ENCODE results near the gene BRD3. TPM values are rescaled to one million over a fixed set of nuclear protein-coding genes. Genes with fewer than 3 reads are reported as not detected.
A peak's percentile ranks its signal among the peaks of the same experiment; 100 is the strongest.

BRD3 gene
- total RNA-seq, 2 experiments from 2014 or later = 3.1 to 16.3 TPM

- Histone ChIP-seq H3K27ac (ENCODE audit: low read depth, low read length, poor library complexity, severe bottlenecking) (no peak overlapping the region), H3K79me2 (ENCODE audit: insufficient read depth, low read depth, low read length) (no peaks in the 10 kb centered on the region), H3K9me3 (ENCODE audit: low read length) (no peaks in the 10 kb centered on the region), H3K9me2 (ENCODE audit: insufficient read depth, low read length) (no peaks in the 10 kb centered on the region), H3K36me3 (ENCODE audit: insufficient read depth, low read length) (no peaks in the 10 kb centered on the region), H2AFZ (ENCODE audit: low read length) (no peak overlapping the region), H3K4me2 (ENCODE audit: low read length) (peak overlapping the region; percentile 33), H3K4me3 (ENCODE audit: low read depth, low read length, poor library complexity, severe bottlenecking) (no peak overlapping the region), H4K20me1 (ENCODE audit: insufficient read depth, low read length) (peaks cover 19% of the 10 kb centered on the region), H3K4me1 (ENCODE audit: insufficient read depth, low read length, poor library complexity, severe bottlenecking) (peaks cover 14% of the 10 kb centered on the region)
- CTCF ChIA-PET (ENCODE audit: unreplicated experiment) = interaction anchor here (0.6 kb wide), 1 partner anchor 76 kb away, joined by 4 read pairs; the partner anchor contains the start of gene WDR5
- BruUV-seq (replicated peaks) = no TSS peak
- POLR2A ChIA-PET = interaction anchor here (0.6 kb wide), 1 partner anchor 32 kb away, joined by 6 read pairs; no protein-coding TSS in a partner anchor
- intact Hi-C loops (cut with micrococcal nuclease; ENCODE audit: unreplicated experiment) = no loop called here
- TF ChIP-seq, protein P1, sequence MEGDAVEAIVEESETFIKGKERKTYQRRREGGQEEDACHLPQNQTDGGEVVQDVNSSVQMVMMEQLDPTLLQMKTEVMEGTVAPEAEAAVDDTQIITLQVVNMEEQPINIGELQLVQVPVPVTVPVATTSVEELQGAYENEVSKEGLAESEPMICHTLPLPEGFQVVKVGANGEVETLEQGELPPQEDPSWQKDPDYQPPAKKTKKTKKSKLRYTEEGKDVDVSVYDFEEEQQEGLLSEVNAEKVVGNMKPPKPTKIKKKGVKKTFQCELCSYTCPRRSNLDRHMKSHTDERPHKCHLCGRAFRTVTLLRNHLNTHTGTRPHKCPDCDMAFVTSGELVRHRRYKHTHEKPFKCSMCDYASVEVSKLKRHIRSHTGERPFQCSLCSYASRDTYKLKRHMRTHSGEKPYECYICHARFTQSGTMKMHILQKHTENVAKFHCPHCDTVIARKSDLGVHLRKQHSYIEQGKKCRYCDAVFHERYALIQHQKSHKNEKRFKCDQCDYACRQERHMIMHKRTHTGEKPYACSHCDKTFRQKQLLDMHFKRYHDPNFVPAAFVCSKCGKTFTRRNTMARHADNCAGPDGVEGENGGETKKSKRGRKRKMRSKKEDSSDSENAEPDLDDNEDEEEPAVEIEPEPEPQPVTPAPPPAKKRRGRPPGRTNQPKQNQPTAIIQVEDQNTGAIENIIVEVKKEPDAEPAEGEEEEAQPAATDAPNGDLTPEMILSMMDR (conservative IDR thresholded peaks at IDR 0.05; ENCODE audit: low read length) = peak; percentile 51
- TF ChIP-seq EZH2phosphoT487 (IDR thresholded peaks at IDR 0.05; ENCODE audit: borderline replicate concordance, low read depth, low read length) = no peak
- DNase-seq (ENCODE audit: low spot score) = peak; percentile 76
Observed at GRCh38 chr9:134059661-134060395, 8.0 kb downstream of the BRD3 start.

DNA sequence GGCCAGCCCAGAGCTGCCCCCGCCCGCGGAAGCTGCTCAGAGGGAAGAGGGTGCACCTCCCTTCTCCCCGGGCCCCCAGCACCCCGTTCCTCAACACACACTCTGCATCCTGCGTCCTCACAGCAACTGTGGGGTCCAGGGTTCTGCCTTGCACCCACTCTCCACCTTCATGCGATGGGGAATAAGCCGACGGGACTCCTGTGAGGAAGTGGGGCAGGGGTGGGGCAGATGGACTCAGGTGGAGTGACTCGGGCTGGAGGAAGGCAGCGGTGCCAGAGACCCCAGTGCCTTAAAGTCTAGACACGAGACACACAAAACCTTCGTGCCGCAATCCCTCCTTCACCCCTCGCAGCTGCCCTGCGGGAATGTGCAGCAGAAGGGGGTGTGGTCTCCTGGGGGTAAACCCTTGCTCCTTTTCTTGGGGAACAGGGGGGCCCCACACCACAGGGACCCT, 8.6 kb downstream of the BRD3 start:
- CTCF ChIA-PET (ENCODE audit: unreplicated experiment) = no interaction called here

More for the DNA sequence above, 8.6 kb downstream of the BRD3 start:
- H3K4me3 ChIP-seq (ENCODE audit: low read depth, low read length, poor library complexity, severe bottlenecking) = no peak overlapping the region
- TF ChIP-seq, protein P1 (conservative IDR thresholded peaks at IDR 0.05; ENCODE audit: low read length) = no peak
- TF ChIP-seq EZH2phosphoT487 (IDR thresholded peaks at IDR 0.05; ENCODE audit: borderline replicate concordance, low read depth, low read length) = no peak
- no peaks in the 10 kb centered on the region for H3K9me3 ChIP-seq (ENCODE audit: low read length)
- H3K79me2 ChIP-seq (ENCODE audit: insufficient read depth, low read depth, low read length) = no peaks in the 10 kb centered on the region
- H3K27ac ChIP-seq (ENCODE audit: low read depth, low read length, poor library complexity, severe bottlenecking) = no peak overlapping the region
- no peaks in the 10 kb centered on the region for H3K36me3 ChIP-seq (ENCODE audit: insufficient read depth, low read length)
- intact Hi-C loops (cut with micrococcal nuclease; ENCODE audit: unreplicated experiment) = no loop called here
- no peak overlapping the region for H3K4me2 ChIP-seq (ENCODE audit: low read length)
- H3K4me1 ChIP-seq (ENCODE audit: insufficient read depth, low read length, poor library complexity, severe bottlenecking) = peaks cover 14% of the 10 kb centered on the region
- no peak overlapping the region for H2AFZ ChIP-seq (ENCODE audit: low read length)
- peaks cover 19% of the 10 kb centered on the region for H4K20me1 ChIP-seq (ENCODE audit: insufficient read depth, low read length)
- POLR2A ChIA-PET = no interaction called here
- no TSS peak for BruUV-seq (replicated peaks)
- no peak for DNase-seq (ENCODE audit: low spot score)
- H3K9me2 ChIP-seq (ENCODE audit: insufficient read depth, low read length) = no peaks in the 10 kb centered on the region
